OCI-LY7 (cell line): ENCODE data around the gene ENOX1. TPM values are rescaled to one million over a fixed set of nuclear protein-coding genes. Genes with fewer than 3 reads are reported as not detected.

Experiments
- BruUV-seq: library from RNA; stranded (reverse); fragments of 400-500 nt; replicated peaks from 2 replicates; lab custom pipeline; 2021; lab: Mats Ljungman, UMichigan
- CTCF ChIA-PET: fragments of 300-600 bp; sonication (Branson Sonifier 250); formaldehyde crosslinking; loops from one replicate; lab custom pipeline; 2022; ENCODE audit warnings: antibody characterized with exemption; ENCODE audit not compliant: unreplicated experiment; lab: Charles Lee
- POLR2A ChIA-PET: fragments of 300-600 bp; sonication (Branson Sonifier 250); formaldehyde crosslinking; loops from one replicate; lab custom pipeline; 2022; ENCODE audit warnings: antibody characterized with exemption; lab: Charles Lee
- DNase-seq: peaks from one replicate; pipeline ENCODE4 v3.0.0-alpha.2; 2015; ENCODE audit warnings: low spot score
- H2AFZ ChIP-seq: fragments of 200-600 bp; sonication (generic), shearing (Covaris generic); 2 replicates; pipeline ENCODE4 v1.6.1; 2014; ENCODE audit warnings: mild to moderate bottlenecking, antibody characterized with exemption, low read length, moderate library complexity
- H3K27ac ChIP-seq: fragments of 200-600 bp; sonication (generic); 2 replicates; pipeline ENCODE4 v1.5.1; 2014; ENCODE audit warnings: mixed run types, low read depth, mild to moderate bottlenecking, moderate library complexity, low read length, inconsistent platforms; ENCODE audit not compliant: poor library complexity, severe bottlenecking
- H3K36me3 ChIP-seq: fragments of 200-600 bp; sonication (generic); 2 replicates; pipeline ENCODE4 v1.6.1; 2014; ENCODE audit warnings: mild to moderate bottlenecking, antibody characterized with exemption, low read length, moderate library complexity, mixed read lengths; ENCODE audit not compliant: insufficient read depth
- H3K4me1 ChIP-seq: fragments of 200-600 bp; sonication (generic); 2 replicates; pipeline ENCODE4 v1.5.1; 2014; ENCODE audit warnings: mild to moderate bottlenecking, low read length; ENCODE audit not compliant: insufficient read depth, poor library complexity, severe bottlenecking
- H3K4me2 ChIP-seq: fragments of 200-600 bp; sonication (generic); 2 replicates; pipeline ENCODE4 v1.6.1; 2014; ENCODE audit warnings: mild to moderate bottlenecking, low read length
- H3K4me3 ChIP-seq: fragments of 200-600 bp; sonication (generic); 2 replicates; pipeline ENCODE4 v1.5.1; 2014; ENCODE audit warnings: mild to moderate bottlenecking, low read depth, low read length; ENCODE audit not compliant: poor library complexity, severe bottlenecking
- H3K79me2 ChIP-seq: fragments of 200-600 bp; sonication (generic); 2 replicates; pipeline ENCODE4 v1.6.1; 2016; ENCODE audit warnings: low read depth, mild to moderate bottlenecking, low read length, moderate library complexity, mixed read lengths; ENCODE audit not compliant: insufficient read depth
- H3K9me2 ChIP-seq: fragments of 200-600 bp; sonication (generic); 2 replicates; pipeline ENCODE4 v1.6.1; 2016; ENCODE audit warnings: mild to moderate bottlenecking, low read length, mixed read lengths; ENCODE audit not compliant: insufficient read depth
- H3K9me3 ChIP-seq: fragments of 200-600 bp; sonication (generic); 2 replicates; pipeline ENCODE4 v1.6.1; 2014; ENCODE audit warnings: mild to moderate bottlenecking, mixed run types, low read length, mixed read lengths
- H4K20me1 ChIP-seq: fragments of 200-600 bp; sonication (generic); 2 replicates; pipeline ENCODE4 v1.6.1; 2014; ENCODE audit warnings: mild to moderate bottlenecking, antibody characterized with exemption, low read length, moderate library complexity, mixed read lengths; ENCODE audit not compliant: insufficient read depth
- CTCF ChIP-seq: fragments of 200-600 bp; sonication (generic); conservative IDR thresholded peaks from 2 replicates; pipeline ENCODE4 v1.5.1; 2014; ENCODE audit warnings: mild to moderate bottlenecking, antibody characterized with exemption, low read length, moderate library complexity, mixed read lengths
- EZH2phosphoT487 ChIP-seq: fragments of 200-600 bp; sonication (generic); IDR thresholded peaks from 2 replicates; pipeline ENCODE4 v1.6.1; 2018; ENCODE audit warnings: low read depth, borderline replicate concordance, mild to moderate bottlenecking, mixed run types, antibody characterized with exemption, low read length, moderate library complexity, mixed read lengths
- intact Hi-C: fragments of 100-400 bp; cut with micrococcal nuclease; formaldehyde crosslinking; loops from one replicate; pipeline ENCODE4 v1.10.0; 2022; ENCODE audit not compliant: unreplicated experiment
- total RNA-seq, 2 experiments: library from RNA; depleted of rRNA in 1 of 2; stranded (reverse); fragments of >200 nt in 1 of 2; shearing (Covaris generic) in 1 of 2; gene quantifications; 2 replicates each; pipeline ENCODE4 v1.2.3, GENCODE V29; 2014 to 2022

ENOX1 gene
- total RNA-seq, 2 experiments from 2014 or later = 0.03 TPM; not detected in 1

- intact Hi-C loops = no loop called here
- Histone ChIP-seq H4K20me1 (no peaks in the 10 kb centered on the region), H3K27ac (no peak overlapping the region), H3K36me3 (no peaks in the 10 kb centered on the region), H2AFZ (no peak overlapping the region), H3K9me2 (no peaks in the 10 kb centered on the region), H3K4me3 (no peak overlapping the region), H3K4me1 (no peaks in the 10 kb centered on the region), H3K9me3 (no peaks in the 10 kb centered on the region), H3K79me2 (no peaks in the 10 kb centered on the region), H3K4me2 (no peak overlapping the region)
- POLR2A ChIA-PET = interaction anchor here (0.5 kb wide), 1 partner anchor 330 kb away, joined by 4 read pairs; no protein-coding TSS in a partner anchor
- CTCF ChIA-PET = no interaction called here
- TF ChIP-seq CTCF (no peak), EZH2phosphoT487 (no peak)
- no TSS peak for BruUV-seq
- no peak for DNase-seq
Measured at GRCh38 chr13:43222086-43222485, 564.7 kb downstream of the ENOX1 start.

DNA sequence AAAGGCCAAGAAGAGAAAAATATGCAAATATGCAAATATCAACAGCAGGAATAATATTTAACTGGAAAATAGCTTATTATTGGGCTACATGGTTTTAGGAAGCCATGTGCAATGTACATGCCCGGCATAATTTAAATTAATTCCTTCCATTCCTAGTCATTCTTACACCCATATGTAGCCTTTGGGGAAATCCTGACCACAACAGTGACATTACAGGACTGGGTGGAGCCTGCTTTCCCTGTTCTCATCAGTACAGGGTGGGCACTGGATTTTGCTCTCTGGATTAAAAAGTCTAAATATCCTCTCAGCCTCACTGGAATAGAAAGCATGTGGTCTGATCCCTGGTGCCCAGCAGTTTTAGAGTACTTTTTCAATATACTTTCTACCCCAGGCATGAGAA is 565.2 kb downstream of the ENOX1 start:
- ChIA-PET CTCF (no interaction called here), POLR2A (no interaction called here)
- no peaks in the 10 kb centered on the region for H4K20me1 ChIP-seq
- H3K27ac ChIP-seq = no peak overlapping the region
- H3K79me2 ChIP-seq = no peaks in the 10 kb centered on the region
- no peaks in the 10 kb centered on the region for H3K4me1 ChIP-seq
- H3K9me3 ChIP-seq = no peaks in the 10 kb centered on the region
- H2AFZ ChIP-seq = no peak overlapping the region
- TF ChIP-seq CTCF = no peak
- no peak for TF ChIP-seq EZH2phosphoT487
- no peaks in the 10 kb centered on the region for H3K9me2 ChIP-seq
- intact Hi-C loops = no loop called here
- no TSS peak for BruUV-seq
- no peak overlapping the region for H3K4me3 ChIP-seq
- no peak overlapping the region for H3K4me2 ChIP-seq
- no peak for DNase-seq
- no peaks in the 10 kb centered on the region for H3K36me3 ChIP-seq

- no TSS peak for BruUV-seq
- no peaks in the 10 kb centered on the region for H3K4me1 ChIP-seq
- POLR2A ChIA-PET = no interaction called here
- no peak overlapping the region for H3K4me3 ChIP-seq
- H3K27ac ChIP-seq = no peak overlapping the region
- no peaks in the 10 kb centered on the region for H3K36me3 ChIP-seq
- TF ChIP-seq EZH2phosphoT487 = no peak
- no peak for TF ChIP-seq CTCF
- H4K20me1 ChIP-seq = no peaks in the 10 kb centered on the region
- H3K4me2 ChIP-seq = no peak overlapping the region
- H3K9me2 ChIP-seq = no peaks in the 10 kb centered on the region
- no peaks in the 10 kb centered on the region for H3K9me3 ChIP-seq
- intact Hi-C loops = no loop called here
- CTCF ChIA-PET = no interaction called here
- no peak overlapping the region for H2AFZ ChIP-seq
- DNase-seq = no peak
- H3K79me2 ChIP-seq = no peaks in the 10 kb centered on the region
Measured at GRCh38 chr13:43220873-43221595, 565.7 kb downstream of the ENOX1 start.
